ENCODE measurements around the gene TSPAN18. TPM values are rescaled to one million over a fixed set of nuclear protein-coding genes. Genes with fewer than 3 reads are reported as not detected.
A peak's percentile ranks its signal among the peaks of the same experiment; 100 is the strongest.

Gene TSPAN18
- total and polyA plus RNA-seq, 11 donors, result 40.0 to 151 (median 74.9) TPM

DNA sequence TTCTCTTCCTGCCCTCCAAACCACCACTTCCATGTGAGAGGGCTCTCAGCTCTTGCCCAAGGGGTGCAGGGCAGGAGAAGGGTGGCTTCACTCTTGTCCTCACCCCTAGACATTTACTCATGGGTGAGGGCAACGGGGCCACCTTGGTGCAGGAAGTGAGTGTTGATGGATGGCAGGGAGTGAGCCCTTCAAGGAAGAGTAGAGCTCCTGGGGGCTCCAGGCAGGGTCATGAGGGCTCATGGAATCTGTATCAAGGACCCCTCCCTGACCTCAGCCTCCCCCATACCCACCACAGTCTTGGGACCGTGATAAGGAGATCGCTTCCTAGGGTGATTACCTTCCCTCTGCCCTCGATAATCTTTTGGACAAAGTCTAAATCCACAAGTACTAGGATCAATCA lies 37.8 kb downstream of the TSPAN18 start:
- ATAC-seq (no peak), DNase-seq (no peak)
- Histone ChIP-seq H3K27me3 (no peaks in the 10 kb centered on the region), H3K9me3 (peaks cover 0 to 14% (median 0%) of the 10 kb centered on the region in 12 donors), H3K4me1 (peaks cover 24 to 83% (median 64%) of the 10 kb centered on the region in 12 donors), H3K36me3 (peaks cover 0 to 16% (median 0%) of the 10 kb centered on the region in 9 donors), H3K27ac (peak overlapping the region in 11 of 12 donors; percentile 63 to 96 (median 90)), H3K4me3 (no peak overlapping the region)
- 91 to 97% (median 95%) methylated on average over 3 to 4 of the region's 4 CpGs for WGBS, 4 donors
- intact Hi-C loops (cut with DNase I), result loop anchor here in 2 of 10 donors (5.0 to 10.0 kb wide), 2 partner anchors 37 to 140 kb away; partner anchors contain the start of gene TSPAN18 (in 1 of the 2)
- TF ChIP-seq, protein P1, sequence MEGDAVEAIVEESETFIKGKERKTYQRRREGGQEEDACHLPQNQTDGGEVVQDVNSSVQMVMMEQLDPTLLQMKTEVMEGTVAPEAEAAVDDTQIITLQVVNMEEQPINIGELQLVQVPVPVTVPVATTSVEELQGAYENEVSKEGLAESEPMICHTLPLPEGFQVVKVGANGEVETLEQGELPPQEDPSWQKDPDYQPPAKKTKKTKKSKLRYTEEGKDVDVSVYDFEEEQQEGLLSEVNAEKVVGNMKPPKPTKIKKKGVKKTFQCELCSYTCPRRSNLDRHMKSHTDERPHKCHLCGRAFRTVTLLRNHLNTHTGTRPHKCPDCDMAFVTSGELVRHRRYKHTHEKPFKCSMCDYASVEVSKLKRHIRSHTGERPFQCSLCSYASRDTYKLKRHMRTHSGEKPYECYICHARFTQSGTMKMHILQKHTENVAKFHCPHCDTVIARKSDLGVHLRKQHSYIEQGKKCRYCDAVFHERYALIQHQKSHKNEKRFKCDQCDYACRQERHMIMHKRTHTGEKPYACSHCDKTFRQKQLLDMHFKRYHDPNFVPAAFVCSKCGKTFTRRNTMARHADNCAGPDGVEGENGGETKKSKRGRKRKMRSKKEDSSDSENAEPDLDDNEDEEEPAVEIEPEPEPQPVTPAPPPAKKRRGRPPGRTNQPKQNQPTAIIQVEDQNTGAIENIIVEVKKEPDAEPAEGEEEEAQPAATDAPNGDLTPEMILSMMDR (IDR thresholded peaks at IDR 0.05), result no peak
- TF ChIP-seq POLR2A (IDR thresholded peaks at IDR 0.05), result no peak

DNA sequence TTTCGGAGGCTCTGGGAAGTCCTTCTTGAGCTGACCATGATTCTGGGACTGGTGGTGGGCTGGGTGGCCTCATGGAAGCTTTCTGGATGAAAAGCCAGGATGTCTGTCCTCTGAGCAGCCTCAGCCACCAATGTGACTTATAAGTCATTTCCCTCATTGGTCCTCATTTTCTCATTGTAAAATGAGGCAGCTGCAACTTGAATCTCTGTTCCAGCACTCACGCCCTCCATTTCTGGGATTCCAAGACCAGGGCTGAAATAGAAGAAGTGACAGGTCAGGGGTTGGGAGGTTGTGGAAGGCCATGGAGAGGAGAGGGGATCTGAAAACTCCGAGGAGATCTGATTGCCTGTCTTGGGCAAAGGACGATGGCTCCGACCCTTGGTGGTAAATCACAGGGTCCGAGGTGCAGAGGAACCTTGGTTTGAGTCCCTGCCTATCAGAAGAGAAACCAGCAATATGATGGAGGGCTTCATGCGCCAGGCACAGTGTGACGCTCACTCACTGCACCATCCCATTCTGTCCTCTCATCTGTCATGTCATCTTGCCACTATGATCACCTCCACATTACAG lies 38.3 kb downstream of the TSPAN18 start:
- peak overlapping the region in 11 of 12 donors; percentile 63 to 96 (median 90) for H3K27ac ChIP-seq
- H3K4me3 ChIP-seq, result no peak overlapping the region
- whole genome bisulfite sequencing, 4 donors, result 93 to 96% (median 95%) methylated on average over 8 of the region's 8 CpGs
- H3K4me1 ChIP-seq, result peaks cover 20 to 83% (median 63%) of the 10 kb centered on the region in 12 donors
- TF ChIP-seq POLR2A (IDR thresholded peaks at IDR 0.05), result no peak
- TF ChIP-seq, protein P1 (IDR thresholded peaks at IDR 0.05), result no peak
- H3K27me3 ChIP-seq, result no peaks in the 10 kb centered on the region
- peaks cover 0 to 14% (median 0%) of the 10 kb centered on the region in 12 donors for H3K9me3 ChIP-seq
- DNase-seq (no peak), ATAC-seq (no peak)
- H3K36me3 ChIP-seq, result peaks cover 0 to 16% (median 0%) of the 10 kb centered on the region in 9 donors
- intact Hi-C loops (cut with DNase I), result loop anchor here in 3 of 10 donors (5.0 to 10.0 kb wide), 3 partner anchors 102 to 140 kb away; no protein-coding TSS in a partner anchor

DNA sequence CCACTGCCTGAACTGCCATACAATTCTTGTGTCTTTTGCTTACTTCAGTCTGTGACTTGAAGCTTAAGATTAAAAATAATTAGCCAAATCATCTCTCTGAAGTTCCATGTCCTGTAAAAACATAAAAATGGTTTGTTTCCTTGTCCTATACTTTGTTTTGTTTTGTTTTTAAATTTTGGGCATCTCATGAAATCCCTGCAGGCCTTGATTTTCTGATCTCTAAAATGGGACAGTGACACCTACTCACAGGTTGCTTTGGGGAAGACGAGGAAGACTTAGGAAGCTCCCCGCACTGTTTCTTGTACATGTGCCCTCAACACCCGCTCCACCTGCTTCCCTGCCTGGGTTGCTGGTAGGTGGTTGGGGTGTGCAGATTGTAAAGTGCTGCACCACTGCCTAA lies 38.9 kb downstream of the TSPAN18 start:
- DNase-seq (no peak), ATAC-seq (no peak)
- H3K9me3 ChIP-seq, result peaks cover 0 to 14% (median 0%) of the 10 kb centered on the region in 12 donors
- peaks cover 15 to 83% (median 63%) of the 10 kb centered on the region in 12 donors for H3K4me1 ChIP-seq
- H3K4me3 ChIP-seq, result no peak overlapping the region
- TF ChIP-seq, protein P1 (IDR thresholded peaks at IDR 0.05), result no peak
- TF ChIP-seq POLR2A (IDR thresholded peaks at IDR 0.05), result no peak
- H3K36me3 ChIP-seq, result peaks cover 0 to 16% (median 0%) of the 10 kb centered on the region in 9 donors
- intact Hi-C loops (cut with DNase I), result loop anchor here in 3 of 10 donors (5.0 to 10.0 kb wide), 3 partner anchors 102 to 141 kb away; no protein-coding TSS in a partner anchor
- WGBS, 4 donors, result 55 to 66% (median 62%) methylated on average over 3 of the region's 3 CpGs
- H3K27ac ChIP-seq, result peak overlapping the region; percentile 63 to 96 (median 90)
- no peaks in the 10 kb centered on the region for H3K27me3 ChIP-seq
